Cardiac fibroblast (primary cell): ENCODE results near the gene ERICH4.

Experiments used
- DNase-seq, 2 donors: peaks; one replicate each; pipeline versions ENCODE4 v3.0.0 to v3.0.0-alpha.2; 2010; ENCODE audit warnings: low read depth in 2 of 2
- H3K4me3 ChIP-seq, 2 donors: replicated peaks in 1 of 2; 1 replicate in 1 of 2; 2 replicates in 1 of 2; pipeline ENCODE4 v1.5.1; 2011; ENCODE audit warnings: low read depth in 2 of 2, low read length in 2 of 2, mild to moderate bottlenecking in 2 of 2, moderate library complexity in 1 of 2
- TF ChIP-seq, protein P1 (sequence below): IDR thresholded peaks from one replicate; pipeline ENCODE4 v1.5.1; 2011; ENCODE audit warnings: low read depth, mild to moderate bottlenecking, low read length, inconsistent platforms

Gene ERICH4

DNA sequence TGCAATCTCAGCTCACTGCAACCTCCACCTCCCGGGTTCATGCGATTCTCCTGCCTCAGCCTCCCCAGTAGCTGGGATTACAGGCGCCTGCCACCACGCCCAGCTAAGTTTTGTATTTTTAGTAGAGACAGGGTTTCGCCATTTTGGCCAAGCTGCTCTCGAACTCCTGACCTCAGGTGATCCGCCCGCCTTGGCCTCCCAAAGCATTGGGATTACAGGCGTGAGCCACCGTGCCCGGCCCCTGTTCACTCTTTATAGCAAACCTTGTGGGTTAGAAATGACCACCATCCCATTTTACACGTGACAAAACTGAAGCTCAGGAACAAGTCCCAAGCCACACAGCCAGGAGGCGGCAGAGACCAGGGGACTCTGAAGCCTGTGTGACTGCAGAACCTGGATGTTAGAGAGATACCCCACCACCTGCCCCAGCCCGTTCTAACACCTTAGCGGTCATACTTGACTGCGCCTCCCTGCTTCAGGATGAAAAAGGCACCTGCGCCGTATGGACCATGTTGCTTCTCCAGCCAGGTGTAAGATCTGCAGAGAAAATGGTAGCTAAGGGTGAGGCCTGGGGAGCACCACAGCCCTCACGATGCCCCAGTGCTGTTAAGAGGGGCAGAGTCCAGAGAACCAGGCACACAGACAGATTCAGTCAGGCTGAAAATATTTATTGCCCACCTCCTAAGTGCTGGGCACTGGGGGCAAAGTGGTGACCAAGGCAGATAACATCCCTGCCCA, 6.9 kb upstream of the ERICH4 start:
- TF ChIP-seq, protein P1, sequence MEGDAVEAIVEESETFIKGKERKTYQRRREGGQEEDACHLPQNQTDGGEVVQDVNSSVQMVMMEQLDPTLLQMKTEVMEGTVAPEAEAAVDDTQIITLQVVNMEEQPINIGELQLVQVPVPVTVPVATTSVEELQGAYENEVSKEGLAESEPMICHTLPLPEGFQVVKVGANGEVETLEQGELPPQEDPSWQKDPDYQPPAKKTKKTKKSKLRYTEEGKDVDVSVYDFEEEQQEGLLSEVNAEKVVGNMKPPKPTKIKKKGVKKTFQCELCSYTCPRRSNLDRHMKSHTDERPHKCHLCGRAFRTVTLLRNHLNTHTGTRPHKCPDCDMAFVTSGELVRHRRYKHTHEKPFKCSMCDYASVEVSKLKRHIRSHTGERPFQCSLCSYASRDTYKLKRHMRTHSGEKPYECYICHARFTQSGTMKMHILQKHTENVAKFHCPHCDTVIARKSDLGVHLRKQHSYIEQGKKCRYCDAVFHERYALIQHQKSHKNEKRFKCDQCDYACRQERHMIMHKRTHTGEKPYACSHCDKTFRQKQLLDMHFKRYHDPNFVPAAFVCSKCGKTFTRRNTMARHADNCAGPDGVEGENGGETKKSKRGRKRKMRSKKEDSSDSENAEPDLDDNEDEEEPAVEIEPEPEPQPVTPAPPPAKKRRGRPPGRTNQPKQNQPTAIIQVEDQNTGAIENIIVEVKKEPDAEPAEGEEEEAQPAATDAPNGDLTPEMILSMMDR: no peak
- DNase-seq: no peak
- no peak overlapping the region for H3K4me3 ChIP-seq

DNA sequence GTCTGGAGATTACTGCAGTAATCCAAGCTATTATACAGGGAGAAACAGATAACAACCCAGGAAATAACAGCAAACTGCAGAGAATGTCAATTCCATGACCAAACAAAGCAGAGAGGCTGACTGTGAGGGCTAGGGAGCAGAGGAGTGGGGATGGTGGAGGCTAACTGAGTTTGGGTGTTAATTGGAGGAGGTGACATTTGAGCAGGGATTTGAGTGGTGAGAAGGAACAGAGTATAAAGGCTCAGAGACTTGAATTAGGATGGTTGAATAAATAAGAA, 6.3 kb upstream of the ERICH4 start:
- TF ChIP-seq, protein P1: no peak
- no peak overlapping the region for H3K4me3 ChIP-seq
- DNase-seq: no peak

DNA sequence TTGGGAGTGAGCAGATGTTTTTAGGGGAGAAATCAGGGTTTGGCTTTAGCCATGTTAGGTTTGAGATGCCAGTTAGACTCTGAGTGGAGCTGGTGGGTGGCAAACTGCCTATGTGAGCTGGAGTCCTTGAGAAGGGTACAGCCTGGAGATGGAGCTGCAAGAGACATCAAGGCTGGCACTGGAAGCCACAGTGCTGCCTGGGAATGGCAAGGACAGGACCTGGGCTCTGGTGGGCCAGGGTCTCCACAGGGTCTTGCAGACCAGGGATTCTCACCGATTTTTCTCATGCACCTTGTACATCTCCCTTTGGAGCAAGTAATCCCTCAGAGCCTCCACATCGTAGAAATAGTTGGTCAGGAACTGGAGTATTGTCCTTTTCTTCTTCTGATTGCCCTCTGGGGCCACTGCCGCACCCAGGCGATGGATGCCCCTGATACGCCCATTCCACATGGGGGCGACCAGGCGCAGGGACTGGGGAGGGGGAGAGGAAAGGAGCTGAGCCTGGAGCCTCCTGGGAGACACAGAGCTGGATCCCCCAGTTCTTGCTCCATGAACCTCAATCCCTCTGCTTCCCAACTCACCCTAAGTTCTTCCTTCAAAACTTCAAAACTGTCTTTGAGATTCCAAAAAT, 4.9 kb upstream of the ERICH4 start:
- TF ChIP-seq, protein P1: no peak
- no peak for DNase-seq
- H3K4me3 ChIP-seq: no peak overlapping the region

DNA sequence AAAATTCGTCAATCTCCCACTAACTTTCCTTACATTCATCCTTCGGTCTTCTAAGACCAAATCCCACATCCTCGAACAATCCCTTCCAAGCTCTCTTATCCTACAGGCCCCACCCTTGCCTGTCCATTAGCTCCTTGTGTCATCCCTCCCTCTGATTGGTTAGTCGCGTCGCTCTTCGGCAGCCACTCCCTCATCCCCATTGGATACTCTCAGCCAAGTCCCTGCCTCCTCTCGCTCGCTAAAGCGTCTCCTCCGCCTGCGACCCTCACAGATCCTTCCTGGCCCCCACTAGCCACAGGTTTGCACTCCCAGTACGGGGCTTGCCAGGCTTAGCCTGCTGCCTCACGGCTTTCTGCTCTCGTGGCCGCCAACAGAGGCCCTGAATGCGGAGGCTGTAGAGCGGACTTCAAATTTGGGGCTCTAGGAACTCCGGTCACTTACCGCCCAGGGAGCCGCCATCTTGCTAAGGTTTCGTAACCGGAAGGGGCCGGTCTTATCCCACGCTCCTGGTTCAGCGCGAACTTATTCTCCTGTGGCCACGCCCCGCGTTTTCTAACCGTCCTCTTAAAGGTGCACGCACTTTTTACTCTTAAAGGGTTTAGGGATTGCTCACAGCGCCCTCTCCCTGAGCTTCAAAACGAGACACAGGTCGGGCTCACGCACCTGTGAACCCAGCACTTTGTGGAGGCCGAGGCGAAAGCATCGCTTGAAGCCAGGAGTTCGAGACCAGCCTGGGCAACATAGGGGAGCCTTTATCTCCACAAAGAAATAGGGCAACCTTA, 3.3 kb upstream of the ERICH4 start, which contains the start of gene DMAC2:
Gene DMAC2, minus strand, starts transcription at position 472 of the 782 bp plus-strand sequence. Its CDS starts 13 bp downstream, at position 459.
- TF ChIP-seq, protein P1: peak; percentile 53
- peak; percentile 98 to 99 for DNase-seq
- H3K4me3 ChIP-seq: peak within 1 kb of the TSS; percentile 77 to 98

DNA sequence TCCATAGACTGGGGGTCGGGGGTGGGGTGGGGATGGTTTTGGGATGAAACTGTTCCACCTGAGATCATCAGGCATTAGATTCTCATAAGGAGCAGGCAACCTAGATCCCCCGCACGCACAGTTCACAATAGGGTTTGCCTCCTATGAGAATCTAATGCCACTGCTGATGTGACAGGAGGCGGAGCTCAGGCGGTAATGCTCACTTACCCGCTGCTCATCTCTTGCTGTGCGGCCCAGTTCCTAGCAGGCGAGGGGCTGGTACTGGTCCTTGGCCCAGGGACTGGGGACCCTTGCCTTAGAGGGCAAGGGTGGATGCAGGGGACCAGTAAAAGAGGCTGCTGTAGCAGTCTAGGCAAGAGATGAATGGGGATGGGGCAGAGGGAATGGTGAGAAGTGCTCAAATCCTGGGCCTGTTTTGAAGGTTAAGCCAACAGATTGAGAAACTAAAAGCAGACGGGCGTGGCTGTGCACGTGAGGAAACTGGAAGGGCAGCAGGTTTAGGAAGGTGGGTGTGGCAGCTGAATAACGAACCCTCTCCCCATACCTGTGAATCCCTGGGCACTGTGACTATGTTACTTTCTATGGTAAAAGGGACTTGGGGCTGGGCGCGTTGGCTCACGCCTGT, 1.5 kb upstream of the ERICH4 start:
- no peak for DNase-seq
- TF ChIP-seq, protein P1: no peak
- H3K4me3 ChIP-seq: no peak overlapping the region

DNA sequence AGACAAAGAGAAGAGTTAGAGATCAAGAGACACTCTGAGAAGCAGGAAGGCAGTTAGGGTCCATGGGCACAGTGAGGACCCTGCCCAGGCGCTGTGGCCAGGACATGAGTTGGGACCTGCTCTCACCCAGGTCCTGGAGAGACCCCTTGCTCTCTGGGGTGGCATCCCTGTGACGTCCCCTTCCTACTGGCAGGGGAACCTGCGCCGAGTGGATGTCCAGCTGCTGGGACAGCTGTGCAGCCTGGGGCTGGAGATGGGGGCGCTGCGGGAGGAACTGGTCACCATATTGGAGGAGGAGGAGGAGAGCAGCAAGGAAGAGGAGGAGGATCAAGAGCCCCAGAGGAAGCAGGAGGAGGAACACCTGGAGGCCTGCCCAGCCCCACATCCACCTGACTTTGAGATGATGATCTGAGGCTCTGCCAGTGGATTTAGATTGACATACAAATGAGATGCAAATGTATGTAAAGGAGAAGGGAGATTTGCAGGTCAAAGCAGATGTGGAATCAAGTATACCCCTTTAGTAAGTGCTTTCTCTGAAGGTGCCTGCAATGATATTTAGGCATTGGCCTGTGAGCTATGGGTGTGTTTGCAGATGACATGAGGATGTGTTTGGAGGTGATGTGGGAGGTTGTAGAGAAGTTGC, 978 bp downstream of the ERICH4 start:
- H3K4me3 ChIP-seq: no peak overlapping the region
- TF ChIP-seq, protein P1: no peak
- no peak for DNase-seq
